ENCODE data around the gene TSPYL4.

GRCh38 chr6:116238083-116238482 is 15.8 kb downstream of the TSPYL4 start:
- TF ChIP-seq CTCF (IDR thresholded peaks at IDR 0.05; ENCODE audit: poor library complexity, severe bottlenecking), result no peak
- TF ChIP-seq EZH2 (IDR thresholded peaks at IDR 0.05; ENCODE audit: borderline replicate concordance, insufficient read depth, low read length, poor library complexity, severe bottlenecking), result no peak
- no peak for TF ChIP-seq POLR2AphosphoS5 (IDR thresholded peaks at IDR 0.05)
- TF ChIP-seq EP300 (conservative IDR thresholded peaks at IDR 0.05; ENCODE audit: poor library complexity, severe bottlenecking), result no peak

All from neural cell (in vitro differentiated cells).